ENCODE measurements around the gene BICC1. TPM values are rescaled to one million over a fixed set of nuclear protein-coding genes. Genes with fewer than 3 reads are reported as not detected.

BICC1 gene
- total RNA-seq, 1 donor from 2014 or later = 150 TPM

GRCh38 chr10:58585435-58585834 lies 72.8 kb downstream of the BICC1 start:
- H3K4me3 ChIP-seq (ENCODE audit: low read depth, low read length) = no peak overlapping the region
- TF ChIP-seq, protein P1, sequence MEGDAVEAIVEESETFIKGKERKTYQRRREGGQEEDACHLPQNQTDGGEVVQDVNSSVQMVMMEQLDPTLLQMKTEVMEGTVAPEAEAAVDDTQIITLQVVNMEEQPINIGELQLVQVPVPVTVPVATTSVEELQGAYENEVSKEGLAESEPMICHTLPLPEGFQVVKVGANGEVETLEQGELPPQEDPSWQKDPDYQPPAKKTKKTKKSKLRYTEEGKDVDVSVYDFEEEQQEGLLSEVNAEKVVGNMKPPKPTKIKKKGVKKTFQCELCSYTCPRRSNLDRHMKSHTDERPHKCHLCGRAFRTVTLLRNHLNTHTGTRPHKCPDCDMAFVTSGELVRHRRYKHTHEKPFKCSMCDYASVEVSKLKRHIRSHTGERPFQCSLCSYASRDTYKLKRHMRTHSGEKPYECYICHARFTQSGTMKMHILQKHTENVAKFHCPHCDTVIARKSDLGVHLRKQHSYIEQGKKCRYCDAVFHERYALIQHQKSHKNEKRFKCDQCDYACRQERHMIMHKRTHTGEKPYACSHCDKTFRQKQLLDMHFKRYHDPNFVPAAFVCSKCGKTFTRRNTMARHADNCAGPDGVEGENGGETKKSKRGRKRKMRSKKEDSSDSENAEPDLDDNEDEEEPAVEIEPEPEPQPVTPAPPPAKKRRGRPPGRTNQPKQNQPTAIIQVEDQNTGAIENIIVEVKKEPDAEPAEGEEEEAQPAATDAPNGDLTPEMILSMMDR (conservative IDR thresholded peaks at IDR 0.05; ENCODE audit: low read depth, low read length) = no peak
- DNase-seq (ENCODE audit: low read depth) = no peak

- TF ChIP-seq, protein P1 (conservative IDR thresholded peaks at IDR 0.05; ENCODE audit: low read depth, low read length) = no peak
- DNase-seq (ENCODE audit: low read depth) = no peak
- H3K4me3 ChIP-seq (ENCODE audit: low read depth, low read length) = no peak overlapping the region
These were observed 73.9 kb downstream of the BICC1 start for GRCh38 chr10:58586282-58587245.

- TF ChIP-seq, protein P1 (conservative IDR thresholded peaks at IDR 0.05; ENCODE audit: low read depth, low read length) = no peak
- DNase-seq (ENCODE audit: low read depth) = no peak
- H3K4me3 ChIP-seq (ENCODE audit: low read depth, low read length) = no peak overlapping the region
These were observed 75.0 kb downstream of the BICC1 start for GRCh38 chr10:58587676-58588075.

DNA sequence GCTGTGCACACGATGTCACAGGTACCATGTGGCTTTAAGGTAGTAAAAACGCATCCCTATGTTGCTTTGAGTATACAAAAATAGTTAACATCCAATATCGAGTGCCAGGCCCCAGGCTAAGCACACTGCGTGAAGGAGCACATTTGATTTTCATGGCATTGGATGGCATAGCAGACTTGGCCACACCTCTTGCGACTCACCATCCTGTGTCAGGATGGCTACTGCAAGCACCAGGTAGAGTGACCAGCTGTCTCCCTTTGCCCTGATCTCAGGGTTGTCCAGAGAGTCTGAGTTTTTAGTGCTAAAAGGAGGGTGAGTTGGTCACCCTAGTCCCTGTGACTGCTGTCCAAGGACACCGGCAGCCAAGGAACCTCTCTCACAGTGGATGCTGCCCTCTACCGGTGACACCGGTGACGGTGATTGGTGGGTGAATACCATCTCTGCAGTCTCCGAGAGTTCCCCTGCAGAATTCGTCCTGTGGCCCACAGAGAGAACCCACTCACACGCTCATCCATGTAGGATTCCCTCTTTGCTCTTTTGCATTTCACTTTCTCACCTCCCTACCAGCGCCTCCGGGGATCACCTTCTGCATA lies 76.1 kb downstream of the BICC1 start:
- TF ChIP-seq, protein P1 (conservative IDR thresholded peaks at IDR 0.05; ENCODE audit: low read depth, low read length) = peak; percentile 56
- DNase-seq (ENCODE audit: low read depth) = no peak
- H3K4me3 ChIP-seq (ENCODE audit: low read depth, low read length) = no peak overlapping the region

- peak; percentile 50 for DNase-seq (ENCODE audit: low read depth)
- H3K4me3 ChIP-seq (ENCODE audit: low read depth, low read length) = no peak overlapping the region
- TF ChIP-seq, protein P1 (conservative IDR thresholded peaks at IDR 0.05; ENCODE audit: low read depth, low read length) = no peak
These were observed 77.6 kb downstream of the BICC1 start for GRCh38 chr10:58590152-58590840.

GRCh38 chr10:58590924-58591323 lies 78.3 kb downstream of the BICC1 start:
- TF ChIP-seq, protein P1 (conservative IDR thresholded peaks at IDR 0.05; ENCODE audit: low read depth, low read length) = no peak
- no peak overlapping the region for H3K4me3 ChIP-seq (ENCODE audit: low read depth, low read length)
- no peak for DNase-seq (ENCODE audit: low read depth)

Measured in epithelial cell of proximal tubule (primary cell).